AG20443 (cell line): Measurements from ENCODE around the gene PEMT.

ENCODE experiments used
- DNase-seq: peaks from one replicate; pipeline ENCODE4 v3.0.0; 2012; ENCODE audit warnings: low spot score, mixed read lengths

Gene PEMT

GRCh38 chr17:17570798-17571716 lies 20.5 kb downstream of the PEMT start:
- DNase-seq: no peak

- DNase-seq: peak; percentile 64
Observed at GRCh38 chr17:17570140-17570797, 21.2 kb downstream of the PEMT start.

- no peak for DNase-seq
Observed at GRCh38 chr17:17569691-17570090, 21.8 kb downstream of the PEMT start.

- peak; percentile 87 for DNase-seq
Observed at GRCh38 chr17:17568772-17569195, 22.7 kb downstream of the PEMT start.

- no peak for DNase-seq
Observed at GRCh38 chr17:17567631-17568030, 23.9 kb downstream of the PEMT start.

- no peak for DNase-seq
Observed at GRCh38 chr17:17566896-17567513, 24.5 kb downstream of the PEMT start.

- peak; percentile 32 for DNase-seq
Observed at GRCh38 chr17:17565471-17566339, 25.8 kb downstream of the PEMT start.

GRCh38 chr17:17564896-17565295 lies 26.6 kb downstream of the PEMT start:
- DNase-seq: no peak

- no peak for DNase-seq
Observed at GRCh38 chr17:17564323-17564722, 27.2 kb downstream of the PEMT start.

GRCh38 chr17:17563530-17563929 lies 28.0 kb downstream of the PEMT start:
- DNase-seq: no peak

GRCh38 chr17:17562146-17562511 lies 29.4 kb downstream of the PEMT start:
- DNase-seq: no peak

- DNase-seq: peak; percentile 65
Observed at GRCh38 chr17:17561408-17562145, 29.9 kb downstream of the PEMT start.

- DNase-seq: no peak
Observed at GRCh38 chr17:17560975-17561374, 30.5 kb downstream of the PEMT start.

GRCh38 chr17:17560167-17560566 lies 31.3 kb downstream of the PEMT start:
- no peak for DNase-seq

GRCh38 chr17:17559164-17559563 lies 32.3 kb downstream of the PEMT start:
- no peak for DNase-seq

GRCh38 chr17:17558431-17558830 lies 33.1 kb downstream of the PEMT start:
- DNase-seq: no peak

- DNase-seq: no peak
Observed at GRCh38 chr17:17557796-17558195, 33.7 kb downstream of the PEMT start.

GRCh38 chr17:17556671-17557070 lies 34.8 kb downstream of the PEMT start:
- DNase-seq: no peak

GRCh38 chr17:17555906-17556305 lies 35.6 kb downstream of the PEMT start:
- DNase-seq: no peak

GRCh38 chr17:17555151-17555550 lies 36.4 kb downstream of the PEMT start:
- DNase-seq: no peak

GRCh38 chr17:17554266-17554665 lies 37.2 kb downstream of the PEMT start:
- no peak for DNase-seq
